GM19193 (cell line): ENCODE results near the gene SLC10A3.

Experiments used
- POLR2A ChIP-seq: IDR thresholded peaks from 4 replicates; pipeline ENCODE4 v1.6.1; 2011; ENCODE audit not compliant: insufficient read depth, insufficient read length; ENCODE audit errors: extremely low read depth

Gene SLC10A3

DNA sequence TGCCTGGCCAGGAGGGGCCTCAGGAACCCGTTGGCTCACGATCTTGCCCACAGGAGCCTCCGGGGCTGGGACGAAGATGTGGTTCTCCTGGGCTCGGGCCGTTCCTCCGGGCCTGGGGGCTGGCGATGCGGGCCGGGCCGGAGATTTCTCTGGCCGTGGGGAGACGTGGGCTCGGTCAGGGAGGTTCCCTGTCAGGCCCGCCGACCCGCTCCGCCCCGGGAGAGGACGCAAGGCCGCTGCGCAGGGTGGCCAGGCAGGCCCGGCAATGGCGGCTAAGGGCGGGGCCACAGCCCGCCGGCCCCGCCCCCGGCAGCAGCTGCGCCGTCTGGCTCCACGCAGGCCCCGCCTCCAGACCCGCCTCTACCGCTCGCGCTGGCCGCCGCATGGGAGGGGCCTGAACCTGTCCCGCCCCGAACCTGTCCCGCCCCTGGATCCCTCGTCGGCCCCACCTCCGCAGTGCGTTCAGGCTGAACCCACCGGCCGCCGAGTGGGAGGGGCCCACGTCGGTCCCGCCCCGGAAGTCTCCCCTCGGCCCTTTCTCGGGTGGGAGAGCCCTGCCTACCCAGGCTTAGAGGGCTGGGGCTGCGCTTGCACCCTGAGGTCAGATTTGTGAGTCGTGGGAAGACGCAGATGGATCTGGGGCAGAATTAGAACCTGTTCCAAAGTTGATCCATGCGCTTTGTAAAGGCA lies 25.7 kb upstream of the SLC10A3 start, which contains the start of gene FAM3A:
TSS of gene FAM3A (minus strand) at position 267 of the 690 bp plus-strand sequence. CDS start 460 bp downstream, outside the sequence.
- peak; percentile 77 for TF ChIP-seq POLR2A

DNA sequence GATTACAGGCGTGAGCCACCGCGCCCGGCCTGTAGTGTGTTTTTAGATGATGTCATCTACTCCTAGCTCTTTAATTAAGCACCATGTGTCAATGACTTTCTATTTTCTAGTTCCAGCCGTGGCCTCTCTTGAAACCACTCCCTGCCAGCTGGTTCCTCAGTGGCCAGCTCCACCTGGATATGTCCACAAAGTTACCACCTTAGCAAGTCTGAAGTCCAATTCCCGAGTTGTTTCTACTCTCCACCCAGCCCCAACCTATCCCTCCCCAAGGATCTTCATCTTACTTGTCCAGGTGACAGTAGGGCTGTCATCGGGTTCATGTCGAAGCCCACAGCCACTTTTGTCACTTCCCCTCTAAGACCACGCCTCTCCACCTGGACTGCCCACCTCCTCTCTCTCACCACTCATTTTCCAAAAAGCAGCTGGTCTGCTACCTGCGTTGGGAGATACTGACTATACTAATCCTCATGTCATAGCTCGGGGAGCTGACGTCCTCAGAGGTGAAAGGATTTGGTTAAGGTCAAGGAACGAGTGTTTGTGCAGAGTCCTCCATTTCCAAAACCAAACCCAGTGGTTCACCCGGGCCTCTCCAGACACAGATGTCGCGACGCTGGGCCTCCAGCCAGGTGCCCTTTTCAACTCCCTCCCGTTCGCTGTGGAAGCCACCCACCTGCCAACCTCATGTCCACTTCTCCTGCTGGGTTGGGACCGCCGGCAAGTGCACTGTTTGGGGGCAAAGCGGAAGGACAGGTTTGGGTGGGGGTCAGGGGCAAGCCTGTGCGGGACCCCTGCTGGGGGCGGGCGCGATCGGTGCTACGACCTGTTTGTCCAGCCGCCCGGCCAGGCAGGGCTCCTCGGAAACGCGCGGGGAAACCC lies 24.9 kb upstream of the SLC10A3 start:
- peak; percentile 26 for TF ChIP-seq POLR2A

DNA sequence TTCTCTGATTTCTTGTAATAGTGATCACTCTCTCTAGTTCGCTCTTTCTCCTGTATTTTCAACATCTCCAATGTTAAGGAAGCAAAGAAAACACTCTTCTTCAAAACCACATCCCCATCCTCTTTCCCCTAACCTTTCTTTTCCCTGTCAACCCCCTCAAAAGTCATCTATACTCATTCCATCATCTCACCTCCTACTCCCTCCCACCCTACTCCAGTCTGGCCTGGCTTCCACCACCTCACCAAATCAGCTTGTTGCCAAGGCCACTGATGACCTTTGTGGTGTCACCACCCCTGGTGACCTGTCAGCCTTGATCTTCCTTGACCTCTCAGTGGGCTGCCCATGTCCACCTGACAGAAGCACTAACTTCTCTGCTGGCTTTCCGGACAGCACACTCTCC lies 23.3 kb upstream of the SLC10A3 start:
- no peak for TF ChIP-seq POLR2A

DNA sequence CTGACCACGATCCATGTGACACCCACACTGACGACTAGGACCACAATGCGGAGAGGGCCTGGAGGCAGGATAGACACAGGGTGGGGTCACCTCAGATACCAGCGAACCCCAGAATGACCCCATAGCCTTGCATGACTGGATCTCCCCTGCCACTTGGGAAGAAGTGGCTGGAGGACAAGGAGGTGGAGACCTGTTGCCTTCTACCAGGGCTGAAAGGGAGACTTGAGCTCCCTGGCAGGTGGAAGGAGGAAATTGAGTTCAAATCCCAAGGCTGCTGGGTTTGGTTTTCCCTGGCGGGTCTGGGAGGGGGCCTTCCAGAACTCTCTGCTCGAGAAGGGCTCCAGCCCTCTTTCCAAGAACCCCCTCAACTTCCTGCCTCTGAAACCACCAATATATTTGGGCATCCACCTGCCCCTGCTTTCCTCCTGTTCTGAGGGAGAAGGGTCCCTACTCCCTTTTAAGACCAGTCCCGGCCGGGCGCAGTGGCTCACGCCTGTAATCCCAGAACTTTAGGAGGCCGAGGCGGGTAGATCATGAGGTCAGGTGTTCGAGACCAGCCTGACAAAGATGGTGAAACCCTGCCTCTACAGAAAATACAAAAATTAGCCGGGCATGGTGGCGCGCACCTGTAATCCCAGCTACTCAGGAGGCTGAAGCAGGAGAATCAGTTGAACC lies 22.6 kb upstream of the SLC10A3 start:
- no peak for TF ChIP-seq POLR2A

DNA sequence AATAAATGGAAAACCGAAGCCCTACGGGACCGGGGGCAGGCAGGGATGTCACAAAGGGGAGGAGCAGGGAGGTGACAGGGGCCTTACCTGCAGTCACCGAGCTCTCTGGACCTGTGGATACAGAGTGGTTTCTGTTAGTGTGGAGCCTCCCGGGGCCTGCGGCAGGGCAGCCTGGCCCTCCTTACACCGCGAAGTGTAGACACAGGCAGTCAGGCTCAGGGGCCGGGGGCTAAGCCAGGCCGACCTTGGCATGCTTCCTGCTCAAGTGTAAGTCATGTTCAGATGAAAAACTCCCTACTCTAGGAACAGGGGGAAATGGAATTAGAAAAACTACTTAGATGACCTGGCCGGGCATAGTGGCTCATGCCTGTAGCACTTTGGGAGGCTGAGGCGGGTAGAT lies 21.3 kb upstream of the SLC10A3 start:
- TF ChIP-seq POLR2A: no peak

DNA sequence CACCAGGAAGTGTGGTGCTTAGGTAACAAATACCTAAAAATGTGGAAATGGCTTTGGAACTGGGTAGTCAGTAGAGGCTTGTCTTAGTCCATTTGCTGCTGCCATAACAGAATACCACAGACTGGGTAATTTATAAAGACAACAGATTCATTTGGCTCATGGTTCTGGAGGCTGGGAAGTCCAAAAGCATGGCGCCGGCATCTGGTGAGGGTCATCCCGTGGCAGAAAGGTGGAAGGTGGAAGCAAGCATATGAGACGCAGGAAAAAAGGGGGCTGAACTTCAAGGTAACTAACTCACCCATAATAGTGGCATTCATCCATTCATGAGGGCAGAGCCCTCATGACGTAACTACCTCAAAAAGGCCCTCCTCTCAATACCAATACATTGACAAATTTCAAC lies 19.0 kb upstream of the SLC10A3 start:
- no peak for TF ChIP-seq POLR2A

DNA sequence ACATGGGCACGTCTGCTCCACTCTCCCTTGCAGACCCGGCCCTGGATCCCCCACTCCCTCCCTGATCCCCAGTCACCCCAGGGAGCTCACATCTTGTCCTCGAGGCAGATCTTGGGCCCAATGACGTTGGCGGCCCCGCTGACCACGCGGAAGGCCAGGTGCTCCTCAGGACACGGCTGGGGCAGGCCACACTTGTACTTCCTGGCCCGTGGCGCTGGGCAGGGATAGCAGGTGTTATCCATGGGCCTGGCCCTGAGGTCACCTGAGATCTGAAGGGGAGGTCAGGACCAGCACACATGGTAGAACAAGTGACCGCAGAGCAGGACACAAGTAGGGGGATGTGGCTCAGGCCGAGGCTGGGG lies 17.9 kb upstream of the SLC10A3 start:
- no peak for TF ChIP-seq POLR2A

DNA sequence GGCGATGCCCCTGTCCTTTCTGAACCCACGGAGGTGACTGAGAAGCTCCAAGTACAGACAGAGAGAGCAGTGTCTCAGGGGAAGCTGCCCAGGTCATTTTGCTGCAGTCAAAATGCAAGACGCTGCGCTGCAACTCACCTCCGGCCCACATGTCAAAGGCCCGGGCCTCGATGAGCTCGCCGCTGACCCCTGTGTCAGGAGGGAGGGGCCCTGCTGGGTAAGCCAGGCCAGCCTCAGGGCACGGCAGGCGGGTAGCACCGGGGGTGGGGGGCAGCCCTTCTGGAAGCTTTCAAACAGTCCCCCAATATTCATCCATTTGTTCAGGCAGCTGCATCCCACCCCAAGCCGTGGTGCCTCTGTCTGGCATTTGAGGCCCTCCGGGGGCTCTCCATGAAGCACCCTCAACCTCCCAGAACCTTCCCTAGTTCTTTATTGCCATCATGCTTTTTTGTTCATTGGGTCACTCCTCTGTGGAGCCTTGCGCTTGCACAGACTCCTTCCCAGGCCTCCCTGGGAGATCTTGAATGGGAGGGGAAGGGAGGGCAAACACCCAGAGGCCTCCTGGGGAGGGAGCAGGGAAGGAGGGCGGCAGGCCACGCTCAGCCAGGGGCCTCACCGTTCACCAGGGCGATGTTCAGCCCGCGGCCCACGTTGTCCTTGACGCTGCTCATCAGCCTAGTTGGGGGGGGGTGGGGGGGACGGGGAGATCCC lies 17.4 kb upstream of the SLC10A3 start:
- no peak for TF ChIP-seq POLR2A

DNA sequence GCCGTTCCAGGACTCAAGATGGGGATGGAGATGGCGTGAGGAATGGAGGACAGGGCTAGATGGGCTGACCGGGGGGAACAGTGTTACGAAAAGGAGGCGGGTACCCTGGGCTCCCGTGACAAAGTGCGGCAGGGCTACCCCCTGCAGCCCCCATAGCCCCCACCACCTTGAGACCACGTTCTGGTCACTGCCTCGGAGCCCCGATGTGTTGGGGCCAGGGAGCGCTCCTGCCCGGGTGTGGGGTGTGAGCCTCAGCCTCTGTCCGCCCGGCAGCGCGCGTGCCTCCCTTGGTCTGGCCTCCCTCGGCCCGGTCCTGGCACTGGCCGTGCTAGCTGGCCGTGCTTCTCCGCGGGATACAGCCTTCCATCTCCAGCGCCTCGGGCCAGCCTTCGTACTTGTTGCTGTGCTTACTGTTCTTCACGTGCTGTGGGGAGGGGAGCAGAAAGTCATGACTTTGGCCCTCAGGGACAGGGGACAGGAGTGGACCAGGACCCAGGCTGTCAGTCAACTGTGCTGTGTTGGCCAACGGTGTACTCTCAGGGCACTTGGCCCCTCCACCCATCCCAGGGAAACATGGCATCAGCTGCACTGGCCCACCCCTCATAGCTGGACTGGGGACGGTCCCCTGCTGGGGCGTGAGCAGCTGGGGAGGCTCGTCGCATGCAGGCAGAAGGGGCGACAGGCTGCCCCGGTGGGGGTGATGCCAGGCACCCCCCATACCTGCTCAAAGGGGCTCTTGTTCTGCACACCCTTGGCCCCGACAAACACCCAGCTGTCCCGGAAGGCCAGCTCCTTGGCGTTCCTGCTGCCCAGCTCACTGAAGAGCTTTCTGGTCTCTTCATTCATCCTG lies 16.3 kb upstream of the SLC10A3 start:
- no peak for TF ChIP-seq POLR2A

DNA sequence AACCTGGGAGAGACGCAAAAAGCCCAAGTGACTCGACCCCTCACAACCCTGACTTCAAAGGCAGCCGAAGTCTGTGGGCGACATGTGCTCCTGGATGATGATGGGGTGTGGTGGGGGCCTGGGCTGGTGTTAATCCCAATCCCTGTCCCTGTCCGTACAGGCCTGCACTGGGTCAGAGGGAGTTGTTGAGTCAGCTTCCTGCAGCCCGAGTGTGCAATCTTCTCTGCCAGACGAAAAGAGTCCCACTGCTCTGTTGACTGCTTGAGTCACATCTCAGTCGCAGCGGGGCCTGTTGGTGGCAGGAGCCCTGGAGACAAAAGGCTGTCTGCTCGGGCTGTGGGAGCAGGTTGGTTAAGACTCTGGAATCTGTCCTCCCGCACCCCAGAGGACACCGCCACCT lies 15.3 kb upstream of the SLC10A3 start:
- no peak for TF ChIP-seq POLR2A

DNA sequence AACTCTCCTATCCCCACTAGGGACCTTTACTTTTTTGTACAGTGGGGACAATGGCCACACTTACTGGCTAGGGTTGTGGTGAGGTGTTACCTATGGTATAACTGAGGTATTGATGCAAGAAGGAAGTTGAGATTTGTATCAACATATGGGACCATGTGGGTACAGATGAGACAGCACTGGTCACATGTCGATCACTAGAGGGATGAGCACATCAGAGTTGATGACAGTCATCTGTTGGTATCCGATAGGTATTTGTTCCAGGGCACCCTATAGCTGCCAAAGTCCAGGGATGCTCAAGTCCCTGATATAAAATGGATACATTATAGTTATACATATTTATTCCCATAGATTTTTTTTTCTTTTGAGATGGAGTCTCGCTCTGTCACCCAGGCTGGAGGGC lies 12.6 kb upstream of the SLC10A3 start:
- no peak for TF ChIP-seq POLR2A

DNA sequence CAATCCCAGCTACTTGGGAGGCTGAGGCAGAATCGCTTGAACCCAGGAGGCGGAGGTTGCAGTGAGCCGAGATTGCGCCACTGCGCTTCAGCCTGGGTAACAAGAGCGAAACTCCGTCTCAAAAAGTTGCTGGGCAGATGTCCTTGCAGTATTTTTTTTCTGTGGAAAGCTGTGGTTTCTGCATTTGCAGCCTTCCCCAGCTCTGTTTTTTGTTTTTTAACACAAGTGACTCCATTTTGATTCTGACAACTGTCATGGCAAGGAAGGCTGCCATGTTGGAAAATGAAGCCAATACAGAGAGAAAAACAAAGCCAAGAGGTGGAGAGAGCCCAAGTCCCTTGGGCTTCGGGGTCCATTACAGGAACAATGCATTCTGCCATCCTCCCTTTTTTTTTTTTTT lies 11.7 kb upstream of the SLC10A3 start:
- TF ChIP-seq POLR2A: no peak

DNA sequence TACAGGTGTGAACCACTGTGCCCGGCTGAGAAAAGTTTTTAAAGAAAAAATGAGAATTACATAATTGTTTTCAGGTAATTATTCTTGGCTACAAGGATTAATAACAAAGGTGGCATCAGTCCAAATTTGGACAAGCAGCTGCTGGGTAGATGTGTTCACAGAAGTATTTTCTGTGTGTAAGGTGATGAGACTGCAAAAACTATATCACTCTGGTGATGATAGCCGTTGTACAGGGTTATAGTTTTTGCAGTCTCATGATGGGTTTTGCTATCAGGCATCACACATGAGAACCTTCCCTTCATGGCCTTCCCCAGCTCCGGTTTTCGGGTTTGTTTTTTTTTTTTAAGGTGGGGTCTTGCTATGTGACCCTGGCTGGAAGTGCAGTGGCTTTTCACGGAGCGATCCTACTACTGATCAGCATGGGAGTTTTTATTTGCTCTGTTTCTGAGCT lies 5.1 kb upstream of the SLC10A3 start:
- no peak for TF ChIP-seq POLR2A

DNA sequence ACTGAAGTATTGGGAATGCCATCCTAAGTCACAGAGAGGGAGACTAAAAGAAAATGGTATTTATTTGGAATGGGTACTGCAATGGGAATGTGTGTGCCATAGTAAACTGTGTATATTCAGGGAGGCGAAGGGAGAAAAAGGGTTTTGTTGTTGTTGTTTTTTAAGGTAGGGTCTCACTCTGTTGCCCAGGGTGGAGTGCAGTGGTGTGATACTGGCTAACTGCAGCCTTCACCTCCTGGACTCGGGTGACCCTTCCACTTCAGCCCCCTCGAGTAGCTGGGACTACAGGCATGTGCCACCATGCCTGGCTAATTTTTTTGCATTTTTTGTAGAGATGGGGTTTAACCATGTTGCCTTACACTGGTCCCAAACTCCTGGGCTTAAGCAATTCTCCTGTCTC lies 4.3 kb upstream of the SLC10A3 start:
- no peak for TF ChIP-seq POLR2A

DNA sequence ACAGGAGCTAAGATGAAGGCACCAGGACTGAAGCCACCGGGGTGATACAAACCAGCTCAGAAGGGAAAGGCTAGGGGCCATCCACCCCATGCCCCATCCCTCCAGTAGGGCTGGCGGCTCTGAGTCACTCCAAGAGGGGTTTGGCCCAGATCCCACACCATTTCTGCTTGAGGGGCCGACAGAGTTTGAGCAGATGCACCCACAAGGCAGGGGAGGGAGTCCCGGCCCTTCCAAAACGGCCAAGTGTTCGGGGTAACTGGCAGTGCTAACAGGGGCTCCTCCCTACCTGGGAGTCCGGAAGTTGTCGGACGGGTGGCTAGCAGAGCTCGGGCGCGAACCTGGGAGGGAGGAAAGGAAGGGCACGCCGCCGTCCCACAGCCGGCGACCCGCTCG lies 412 bp downstream of the SLC10A3 start:
- TF ChIP-seq POLR2A: no peak

DNA sequence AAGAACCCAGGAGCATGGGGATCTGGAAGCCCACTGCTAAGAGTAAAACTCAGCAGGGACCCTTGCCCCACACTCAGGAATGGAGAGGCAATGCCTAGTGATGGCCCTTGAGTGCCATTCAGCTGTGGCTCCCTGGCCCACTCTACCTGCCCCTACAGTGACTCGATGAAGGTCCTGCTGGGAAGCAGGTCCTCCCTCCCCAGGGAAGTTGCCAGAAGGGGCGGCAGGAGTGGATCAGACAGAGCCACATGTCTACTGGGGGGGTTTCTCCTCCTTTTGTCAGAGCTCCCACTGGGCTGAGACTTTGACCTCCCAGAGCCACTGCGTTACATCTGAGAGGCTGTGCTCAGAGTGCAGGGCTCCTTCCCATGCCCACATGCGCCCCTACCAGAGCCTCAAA lies 1.2 kb downstream of the SLC10A3 start:
- TF ChIP-seq POLR2A: no peak
